HEK293T (cell line): ENCODE data around the gene IL1RAP.

ENCODE experiments used
- CTCF ChIA-PET: fragments of 350-600 bp; formaldehyde crosslinking; extraction: SDS; loops from one replicate; lab custom pipeline; 2021; ENCODE audit warnings: antibody characterized with exemption, inconsistent platforms; lab: Yijun Ruan, JAX
- POLR2A ChIA-PET: fragments of 350-600 bp; formaldehyde crosslinking; extraction: SDS; loops from one replicate; lab custom pipeline; 2020; ENCODE audit warnings: antibody characterized with exemption, inconsistent platforms; lab: Yijun Ruan, JAX
- DNase-seq: peaks from one replicate; pipeline ENCODE4 v3.0.0; 2012; ENCODE audit warnings: mixed read lengths; ENCODE audit errors: extremely low spot score
- ARNT ChIP-seq: fragments of 450-650 bp; IDR thresholded peaks from 2 replicates; pipeline ENCODE4 v1.6.1; 2017; ENCODE audit warnings: mild to moderate bottlenecking
- BHLHE40 ChIP-seq: fragments of 450-650 bp; IDR thresholded peaks from 2 replicates; pipeline ENCODE4 v1.6.1; 2016; ENCODE audit warnings: mild to moderate bottlenecking, moderate library complexity, borderline replicate concordance
- CTBP1 ChIP-seq: fragments of 450-650 bp; IDR thresholded peaks from 2 replicates; pipeline ENCODE4 v1.6.1; 2016; ENCODE audit warnings: borderline replicate concordance
- ELF4 ChIP-seq: fragments of 450-650 bp; IDR thresholded peaks from 2 replicates; pipeline ENCODE4 v1.6.1; 2017; ENCODE audit warnings: antibody characterized with exemption
- FOXA1 ChIP-seq: fragments of 450-650 bp; IDR thresholded peaks from 2 replicates; pipeline ENCODE4 v1.6.1; 2016; ENCODE audit warnings: mild to moderate bottlenecking
- FOXK2 ChIP-seq: fragments of 450-650 bp; IDR thresholded peaks from 2 replicates; pipeline ENCODE4 v1.6.1; 2016; ENCODE audit warnings: mild to moderate bottlenecking
- FOXM1 ChIP-seq: fragments of 450-650 bp; IDR thresholded peaks from 2 replicates; pipeline ENCODE4 v1.6.1; 2017; ENCODE audit warnings: mild to moderate bottlenecking, borderline replicate concordance
- HDGF ChIP-seq: fragments of 450-650 bp; IDR thresholded peaks from 2 replicates; pipeline ENCODE4 v1.6.1; 2017; ENCODE audit warnings: antibody characterized with exemption, borderline replicate concordance
- L3MBTL2 ChIP-seq: fragments of 450-650 bp; conservative IDR thresholded peaks from 2 replicates; pipeline ENCODE4 v1.6.1; 2016; ENCODE audit warnings: mild to moderate bottlenecking
- LEF1 ChIP-seq: fragments of 450-650 bp; IDR thresholded peaks from 2 replicates; pipeline ENCODE4 v1.6.1; 2017; ENCODE audit warnings: mild to moderate bottlenecking, borderline replicate concordance
- NFRKB ChIP-seq: fragments of 450-650 bp; IDR thresholded peaks from 2 replicates; pipeline ENCODE4 v1.6.1; 2016; ENCODE audit warnings: mild to moderate bottlenecking, moderate library complexity
- SP1 ChIP-seq: fragments of 450-650 bp; IDR thresholded peaks from 2 replicates; pipeline ENCODE4 v1.6.1; 2017
- SUZ12 ChIP-seq: fragments of 450-650 bp; IDR thresholded peaks from 2 replicates; pipeline ENCODE4 v1.6.1; 2016; ENCODE audit warnings: mild to moderate bottlenecking
- TARDBP ChIP-seq: fragments of 450-650 bp; IDR thresholded peaks from 2 replicates; pipeline ENCODE4 v1.6.1; 2016
- ZNF384 ChIP-seq: fragments of 450-650 bp; IDR thresholded peaks from 2 replicates; pipeline ENCODE4 v1.6.1; 2016
- TF ChIP-seq, protein P1 (sequence below): fragments of 450-650 bp; IDR thresholded peaks from 2 replicates; pipeline ENCODE4 v1.6.1; 2016

Gene IL1RAP

GRCh38 chr3:190621927-190622326, 108.0 kb downstream of the IL1RAP start:
- POLR2A ChIA-PET: no interaction called here
- CTCF ChIA-PET: interaction anchor here (0.7 kb wide), 1 partner anchor 9 kb away, joined by 4 read pairs; no protein-coding TSS in a partner anchor
- no peak for DNase-seq
- TF ChIP-seq NFRKB (no peak), FOXK2 (no peak), TARDBP (no peak)

DNA sequence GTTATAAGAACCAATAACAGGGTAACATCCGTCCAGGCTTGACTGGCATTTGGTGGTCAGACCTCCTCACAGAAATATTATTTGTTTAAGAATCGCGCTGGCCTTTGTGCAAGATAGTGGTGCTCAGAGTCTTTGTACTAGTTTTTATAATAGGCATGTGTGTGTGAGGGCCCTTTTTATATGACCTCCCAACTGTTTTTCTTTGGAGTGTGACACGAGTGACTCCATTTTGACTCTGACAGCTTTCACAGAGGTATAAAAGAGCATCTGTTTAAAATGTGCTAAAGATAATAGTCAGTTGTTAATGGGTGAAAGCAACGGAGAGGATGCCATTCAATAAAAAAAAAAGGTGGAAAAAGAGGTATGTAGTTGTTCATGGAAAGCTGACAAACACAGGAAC, 110.4 kb downstream of the IL1RAP start:
- ChIA-PET POLR2A (no interaction called here), CTCF (no interaction called here)
- DNase-seq: no peak
- TF ChIP-seq CTBP1: no peak
- TF ChIP-seq, protein P1, sequence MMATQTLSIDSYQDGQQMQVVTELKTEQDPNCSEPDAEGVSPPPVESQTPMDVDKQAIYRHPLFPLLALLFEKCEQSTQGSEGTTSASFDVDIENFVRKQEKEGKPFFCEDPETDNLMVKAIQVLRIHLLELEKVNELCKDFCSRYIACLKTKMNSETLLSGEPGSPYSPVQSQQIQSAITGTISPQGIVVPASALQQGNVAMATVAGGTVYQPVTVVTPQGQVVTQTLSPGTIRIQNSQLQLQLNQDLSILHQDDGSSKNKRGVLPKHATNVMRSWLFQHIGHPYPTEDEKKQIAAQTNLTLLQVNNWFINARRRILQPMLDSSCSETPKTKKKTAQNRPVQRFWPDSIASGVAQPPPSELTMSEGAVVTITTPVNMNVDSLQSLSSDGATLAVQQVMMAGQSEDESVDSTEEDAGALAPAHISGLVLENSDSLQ: no peak
- no peak for TF ChIP-seq FOXM1
- no peak for TF ChIP-seq SUZ12
- no peak for TF ChIP-seq FOXK2
- TF ChIP-seq BHLHE40: no peak

DNA sequence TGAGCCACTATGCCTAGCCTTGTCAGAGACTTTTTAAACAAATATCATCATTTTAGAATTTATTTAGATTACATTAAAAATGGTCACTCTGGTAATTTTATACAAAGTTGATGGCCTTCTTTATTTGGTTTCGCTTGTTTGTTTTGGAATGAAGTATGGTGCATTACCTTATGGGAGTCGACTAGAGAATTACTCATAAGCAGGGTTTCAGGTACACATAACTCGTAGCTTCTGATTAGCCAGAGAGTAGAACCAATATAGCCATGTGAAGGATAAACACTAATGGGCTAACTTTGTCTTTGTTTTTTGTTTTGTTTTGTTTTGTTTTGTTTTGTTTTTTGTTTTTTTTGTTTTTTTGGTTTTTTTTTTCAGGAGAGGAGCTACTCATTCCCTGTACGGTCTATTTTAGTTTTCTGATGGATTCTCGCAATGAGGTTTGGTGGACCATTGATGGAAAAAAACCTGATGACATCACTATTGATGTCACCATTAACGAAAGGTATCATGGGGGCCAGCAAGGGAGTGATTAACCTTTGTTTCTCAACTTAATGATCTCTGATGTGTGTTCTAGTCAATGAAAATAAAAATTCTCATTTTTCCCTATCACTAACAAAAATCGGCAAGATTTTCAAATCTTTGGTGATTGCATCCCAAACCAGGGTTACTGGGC, 113.2 kb downstream of the IL1RAP start:
- POLR2A ChIA-PET: no interaction called here
- TF ChIP-seq L3MBTL2 (no peak), ZNF384 (no peak)
- TF ChIP-seq, protein P1: no peak
- CTCF ChIA-PET: interaction anchor here (0.7 kb wide), 1 partner anchor 136 kb away, joined by 4 read pairs; no protein-coding TSS in a partner anchor
- no peak for DNase-seq

- ChIA-PET CTCF (no interaction called here), POLR2A (no interaction called here)
- TF ChIP-seq SUZ12: no peak
- no peak for TF ChIP-seq L3MBTL2
- TF ChIP-seq SP1: no peak
- no peak for TF ChIP-seq ARNT
- DNase-seq: no peak
Measured at GRCh38 chr3:190629088-190629487, 115.2 kb downstream of the IL1RAP start.

- ChIA-PET POLR2A (no interaction called here), CTCF (interaction anchor here (0.8 kb wide), 1 partner anchor 9 kb away, joined by 4 read pairs; no protein-coding TSS in a partner anchor)
- TF ChIP-seq ELF4 (no peak), SP1 (no peak), SUZ12 (no peak), BHLHE40 (no peak), TARDBP (no peak), ARNT (no peak), FOXA1 (no peak), FOXM1 (no peak), LEF1 (no peak), ZNF384 (no peak), CTBP1 (no peak), L3MBTL2 (no peak), FOXK2 (no peak), NFRKB (no peak), HDGF (no peak)
- TF ChIP-seq, protein P1: no peak
- no peak for DNase-seq
Measured at GRCh38 chr3:190631295-190631694, 117.4 kb downstream of the IL1RAP start.

DNA sequence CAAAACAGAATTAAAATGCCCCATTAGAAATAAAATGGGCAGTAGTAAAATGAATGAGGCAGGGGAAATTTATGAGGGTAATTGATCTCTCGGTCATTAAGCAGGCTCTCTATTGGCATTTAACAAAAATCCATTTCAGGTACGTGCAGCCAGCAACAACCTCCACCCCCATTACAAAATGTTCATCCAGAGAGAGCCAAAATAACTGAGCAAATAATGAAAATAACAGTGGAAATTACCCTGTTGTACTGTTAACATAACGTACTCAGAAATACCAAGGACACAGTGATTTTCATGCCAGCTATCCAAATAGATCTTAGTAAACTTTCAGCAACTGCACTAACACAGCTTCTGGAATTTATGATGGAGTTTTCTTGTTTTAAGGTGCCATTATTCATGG, 127.7 kb downstream of the IL1RAP start:
- no peak for DNase-seq
- POLR2A ChIA-PET: no interaction called here
- CTCF ChIA-PET: no interaction called here
- TF ChIP-seq FOXM1 (no peak), ELF4 (no peak), ARNT (no peak), ZNF384 (no peak), NFRKB (no peak), BHLHE40 (no peak), CTBP1 (no peak)
- TF ChIP-seq, protein P1: no peak

GRCh38 chr3:190642016-190642415, 128.1 kb downstream of the IL1RAP start:
- ChIA-PET POLR2A (no interaction called here), CTCF (no interaction called here)
- no peak for DNase-seq
- TF ChIP-seq CTBP1 (no peak), SUZ12 (no peak), ZNF384 (no peak), SP1 (no peak), TARDBP (no peak), LEF1 (no peak), L3MBTL2 (no peak), HDGF (no peak), ELF4 (no peak), FOXK2 (no peak), BHLHE40 (no peak), ARNT (no peak), NFRKB (no peak), FOXM1 (no peak), FOXA1 (no peak)
- TF ChIP-seq, protein P1: no peak
